GM23338 (cell line): ENCODE results near the gene RNF44. TPM values are rescaled to one million over a fixed set of nuclear protein-coding genes. Genes with fewer than 3 reads are reported as not detected.

Source experiments
- ATAC-seq: fragments of 200-7000 bp; cut with Tn5 transposase; 3 replicates; pipeline ENCODE4 v1.9.1; 2020
- DNase-seq: peaks from one replicate; pipeline ENCODE4 v3.0.0-alpha.2; 2015; ENCODE audit warnings: low spot score
- H2AFZ ChIP-seq: fragments of 200-600 bp; sonication (generic); 2 replicates; pipeline ENCODE4 v1.8.0; 2016; ENCODE audit warnings: antibody characterized with exemption, mild to moderate bottlenecking, moderate library complexity
- H3F3A ChIP-seq: fragments of 200-600 bp; sonication (generic); replicated peaks from 2 replicates; pipeline ENCODE4 v1.8.0; 2017; ENCODE audit warnings: antibody characterized with exemption, mixed run types, low read depth
- H3K27ac ChIP-seq: fragments of 200-600 bp; sonication (generic); 2 replicates; pipeline ENCODE4 v1.6.1; 2016; ENCODE audit warnings: low read depth
- H3K27me3 ChIP-seq: fragments of 200-600 bp; sonication (generic); 2 replicates; pipeline ENCODE4 v1.8.0; 2016; ENCODE audit warnings: mild to moderate bottlenecking, mixed run types, moderate library complexity; ENCODE audit not compliant: insufficient read depth
- H3K36me3 ChIP-seq: fragments of 200-600 bp; sonication (generic); 2 replicates; pipeline ENCODE4 v1.8.0; 2016; ENCODE audit warnings: mild to moderate bottlenecking; ENCODE audit not compliant: insufficient read depth
- H3K4me1 ChIP-seq: fragments of 200-600 bp; sonication (generic); 2 replicates; pipeline ENCODE4 v1.8.0; 2016; ENCODE audit warnings: mild to moderate bottlenecking, moderate library complexity; ENCODE audit not compliant: insufficient read depth
- H3K4me2 ChIP-seq: fragments of 200-600 bp; sonication (generic); 2 replicates; pipeline ENCODE4 v1.7.1; 2017; ENCODE audit warnings: mixed run types
- H3K4me3 ChIP-seq: fragments of 200-600 bp; sonication (generic); 2 replicates; pipeline ENCODE4 v1.6.1; 2016; ENCODE audit warnings: mixed run types
- H3K79me2 ChIP-seq: fragments of 200-600 bp; sonication (generic); replicated peaks from 2 replicates; pipeline ENCODE4 v1.8.0; 2017; ENCODE audit warnings: mild to moderate bottlenecking; ENCODE audit not compliant: insufficient read depth
- H3K9me2 ChIP-seq: fragments of 200-600 bp; sonication (generic); 2 replicates; pipeline ENCODE4 v1.8.0; 2017; ENCODE audit not compliant: insufficient read depth
- H4K20me1 ChIP-seq: fragments of 200-600 bp; sonication (generic); replicated peaks from 2 replicates; pipeline ENCODE4 v1.8.0; 2017; ENCODE audit warnings: mild to moderate bottlenecking; ENCODE audit not compliant: insufficient read depth
- H3K27ac Mint-ChIP-seq: 2 replicates; pipeline ENCODE4 v1.8.0; 2020; ENCODE audit warnings: inconsistent platforms, mild to moderate bottlenecking, moderate library complexity, mixed read lengths
- H3K27me3 Mint-ChIP-seq: 3 replicates; pipeline ENCODE4 v1.8.0; 2022; ENCODE audit warnings: low read depth, mild to moderate bottlenecking, moderate library complexity, mixed read lengths, inconsistent platforms; ENCODE audit not compliant: insufficient read depth, poor library complexity
- H3K36me3 Mint-ChIP-seq: 3 replicates; pipeline ENCODE4 v1.8.0; 2021; ENCODE audit warnings: low read depth, mild to moderate bottlenecking, inconsistent platforms, moderate library complexity, mixed read lengths
- H3K4me1 Mint-ChIP-seq: 3 replicates; pipeline ENCODE4 v1.8.0; 2020; ENCODE audit warnings: mild to moderate bottlenecking, inconsistent platforms, mixed read lengths
- H3K4me3 Mint-ChIP-seq: 3 replicates; pipeline ENCODE4 v1.8.0; 2021; ENCODE audit warnings: moderate library complexity, mild to moderate bottlenecking, inconsistent platforms, mixed read lengths
- H3K9me3 Mint-ChIP-seq: 3 replicates; pipeline ENCODE4 v1.8.0; 2020; ENCODE audit warnings: moderate library complexity, mild to moderate bottlenecking, inconsistent platforms, mixed read lengths
- CREB1 ChIP-seq: fragments of 250-450 bp; sonication (Bioruptor Pico); IDR thresholded peaks from 2 replicates; pipeline ENCODE4 v1.5.0; 2020; ENCODE audit warnings: low read depth, mild to moderate bottlenecking, moderate library complexity
- CTCF ChIP-seq, 2 experiments: fragments of 200-600 bp in 1 of 2; sonication (generic) in 1 of 2; conservative IDR thresholded peaks; 2 replicates each; pipeline versions ENCODE4 v1.5.1 to v1.6.1; 2016 to 2017; ENCODE audit warnings: antibody characterized with exemption in 2 of 2, low read depth in 2 of 2, mild to moderate bottlenecking in 2 of 2, moderate library complexity in 1 of 2
- ETS1 ChIP-seq: IDR thresholded peaks from 2 replicates; pipeline ENCODE4 v1.6.1; 2016; ENCODE audit warnings: antibody characterized with exemption
- EZH2 ChIP-seq: fragments of 200-600 bp; sonication (generic); IDR thresholded peaks from one replicate; pipeline ENCODE4 v1.8.0; 2017; ENCODE audit warnings: antibody characterized with exemption, mild to moderate bottlenecking, low read depth; ENCODE audit not compliant: unreplicated experiment
- EZH2phosphoT487 ChIP-seq: fragments of 200-600 bp; sonication (generic); IDR thresholded peaks from one replicate; pipeline ENCODE4 v1.8.1; 2018; ENCODE audit warnings: antibody characterized with exemption; ENCODE audit not compliant: unreplicated experiment
- POLR2AphosphoS5 ChIP-seq: IDR thresholded peaks from 2 replicates; pipeline ENCODE4 v1.6.1; 2016; ENCODE audit warnings: antibody characterized with exemption, low read depth
- REST ChIP-seq: IDR thresholded peaks from one replicate; pipeline ENCODE4 v1.6.1; 2018; ENCODE audit warnings: antibody characterized with exemption; ENCODE audit not compliant: unreplicated experiment
- STAT1 ChIP-seq: IDR thresholded peaks from one replicate; pipeline ENCODE4 v1.6.1; 2016; ENCODE audit warnings: antibody characterized with exemption; ENCODE audit not compliant: unreplicated experiment
- ZNF114 ChIP-seq: fragments of 250-450 bp; sonication (Bioruptor Pico); IDR thresholded peaks from 2 replicates; pipeline ENCODE4 v1.5.0; 2020; ENCODE audit warnings: mild to moderate bottlenecking, moderate library complexity
- ZNF331 ChIP-seq: fragments of 250-450 bp; sonication (Bioruptor Pico); IDR thresholded peaks from 2 replicates; pipeline ENCODE4 v1.5.0; 2020; ENCODE audit warnings: low read depth, mild to moderate bottlenecking, moderate library complexity
- ZNF462 ChIP-seq: fragments of 250-450 bp; sonication (Bioruptor Pico); IDR thresholded peaks from 2 replicates; pipeline ENCODE4 v1.5.0; 2020; ENCODE audit warnings: mild to moderate bottlenecking, moderate library complexity
- polyA plus RNA-seq: library from polyadenylated mRNA; unstranded; fragments of >200 nt; fragmentation: Nextera tagmentation; extraction: Ambion mirVana; gene quantifications from 2 replicates; pipeline ENCODE4 v1.2.1, GENCODE V29; 2016
- total RNA-seq: library from RNA; depleted of rRNA; stranded (reverse); fragments of >200 nt; shearing (Covaris generic); gene quantifications from 2 replicates; pipeline ENCODE4 v1.2.3, GENCODE V29; 2014

Gene RNF44
- total and polyA plus RNA-seq, 2 experiments from 2014 or later, result 56.7 to 104 TPM

- ATAC-seq (no peak), DNase-seq (no peak)
- no peak overlapping the region for H3K27ac ChIP-seq
- H3K27me3 ChIP-seq, result no peaks in the 10 kb centered on the region
- TF ChIP-seq EZH2, result no peak
- no peak for TF ChIP-seq ZNF462 (CRISPR knock-in tag)
- TF ChIP-seq ETS1, result no peak
- TF ChIP-seq ZNF114 (CRISPR knock-in tag), result no peak
- no peak for TF ChIP-seq CTCF (conservative IDR thresholded peaks at IDR 0.05; ENCODE audit: low read depth in 2 of 2)
- no peak for TF ChIP-seq CREB1
- TF ChIP-seq STAT1, result no peak
- no peak for TF ChIP-seq ZNF331
- TF ChIP-seq REST, result no peak
- no peak for TF ChIP-seq POLR2AphosphoS5
- TF ChIP-seq EZH2phosphoT487, result no peak
- H3K9me2 ChIP-seq, result no peaks in the 10 kb centered on the region
- H3K4me2 ChIP-seq, result no peak overlapping the region
- no peak overlapping the region for H2AFZ ChIP-seq
- peaks cover 1% of the 10 kb centered on the region for H3K27me3 Mint-ChIP-seq
- 0 out of 2 replicates have a peak, but pooled peaks cover 5% of the 10 kb centered on the region for H3F3A ChIP-seq
- peaks cover 64% of the 10 kb centered on the region for H3K36me3 ChIP-seq
- no peaks in the 10 kb centered on the region for H3K4me1 ChIP-seq
- H3K9me3 Mint-ChIP-seq, result no peaks in the 10 kb centered on the region
- H3K27ac Mint-ChIP-seq, result no peak overlapping the region
- H3K36me3 Mint-ChIP-seq, result peaks cover 62% of the 10 kb centered on the region
- no peak overlapping the region for H3K4me3 ChIP-seq
- H3K79me2 ChIP-seq, result 0 out of 2 replicates have a peak, but pooled peaks cover 3% of the 10 kb centered on the region
- peaks cover 19% of the 10 kb centered on the region for H4K20me1 ChIP-seq
- no peak overlapping the region for H3K4me3 Mint-ChIP-seq
- H3K4me1 Mint-ChIP-seq, result peaks cover 4% of the 10 kb centered on the region; the same call in 1 of the 3 replicates
These were observed 46.1 kb downstream of the RNF44 start for GRCh38 chr5:176491101-176491502.
